Measurements from ENCODE around the gene IGF2R.

The IGF2R gene

GRCh38 chr6:160060221-160060620, 91.3 kb downstream of the IGF2R start:
- H3K9me2 ChIP-seq (replicated peaks; ENCODE audit: control insufficient read depth, low read length), result no peaks in the 10 kb centered on the region
- H3K4me1 ChIP-seq (ENCODE audit: control insufficient read depth, low read length), result no peaks in the 10 kb centered on the region
- H3K9me3 ChIP-seq (ENCODE audit: control insufficient read depth, insufficient read depth, low read length), result no peaks in the 10 kb centered on the region
- no peak overlapping the region for H3K27ac ChIP-seq (ENCODE audit: low read depth, low read length)
- no peak overlapping the region for H3K4me3 ChIP-seq (ENCODE audit: low read length)
- no peaks in the 10 kb centered on the region for H3K79me2 ChIP-seq (ENCODE audit: control insufficient read depth, low read length)
- H3K4me2 ChIP-seq (ENCODE audit: low read length), result no peak overlapping the region
- H3K36me3 ChIP-seq (ENCODE audit: control insufficient read depth, low read length), result peaks cover 60% of the 10 kb centered on the region
- H4K20me1 ChIP-seq (ENCODE audit: control insufficient read depth, insufficient read depth, low read depth, low read length), result no peaks in the 10 kb centered on the region
- TF ChIP-seq EZH2phosphoT487 (IDR thresholded peaks at IDR 0.05; ENCODE audit: borderline replicate concordance, low read length), result no peak
- no peak for TF ChIP-seq CTCF (IDR thresholded peaks at IDR 0.05; ENCODE audit: low read depth, low read length, poor library complexity, severe bottlenecking)
- H3F3A ChIP-seq (ENCODE audit: control insufficient read depth, insufficient read depth), result no peaks in the 10 kb centered on the region
- no peaks in the 10 kb centered on the region for H3K27me3 ChIP-seq (ENCODE audit: control insufficient read depth, low read length)

- no peak overlapping the region for H3K27ac ChIP-seq (ENCODE audit: low read depth, low read length)
- H3K36me3 ChIP-seq (ENCODE audit: control insufficient read depth, low read length), result peaks cover 60% of the 10 kb centered on the region
- no peak overlapping the region for H3K4me2 ChIP-seq (ENCODE audit: low read length)
- no peaks in the 10 kb centered on the region for H3K4me1 ChIP-seq (ENCODE audit: control insufficient read depth, low read length)
- TF ChIP-seq EZH2phosphoT487 (IDR thresholded peaks at IDR 0.05; ENCODE audit: borderline replicate concordance, low read length) (no peak), CTCF (IDR thresholded peaks at IDR 0.05; ENCODE audit: low read depth, low read length, poor library complexity, severe bottlenecking) (no peak)
- H3K4me3 ChIP-seq (ENCODE audit: low read length), result no peak overlapping the region
- H3K27me3 ChIP-seq (ENCODE audit: control insufficient read depth, low read length), result no peaks in the 10 kb centered on the region
- H3K9me2 ChIP-seq (replicated peaks; ENCODE audit: control insufficient read depth, low read length), result no peaks in the 10 kb centered on the region
- H4K20me1 ChIP-seq (ENCODE audit: control insufficient read depth, insufficient read depth, low read depth, low read length), result no peaks in the 10 kb centered on the region
- H3K79me2 ChIP-seq (ENCODE audit: control insufficient read depth, low read length), result no peaks in the 10 kb centered on the region
- no peaks in the 10 kb centered on the region for H3K9me3 ChIP-seq (ENCODE audit: control insufficient read depth, insufficient read depth, low read length)
- H3F3A ChIP-seq (ENCODE audit: control insufficient read depth, insufficient read depth), result no peaks in the 10 kb centered on the region
Measured at GRCh38 chr6:160060920-160061447, 92.1 kb downstream of the IGF2R start.

GRCh38 chr6:160063771-160064413, 95.0 kb downstream of the IGF2R start:
- Histone ChIP-seq H3K4me3 (ENCODE audit: low read length) (no peak overlapping the region), H3F3A (ENCODE audit: control insufficient read depth, insufficient read depth) (no peaks in the 10 kb centered on the region), H3K27ac (ENCODE audit: low read depth, low read length) (no peak overlapping the region), H3K9me2 (replicated peaks; ENCODE audit: control insufficient read depth, low read length) (no peaks in the 10 kb centered on the region), H4K20me1 (ENCODE audit: control insufficient read depth, insufficient read depth, low read depth, low read length) (no peaks in the 10 kb centered on the region; the same call in 1 of the 2 replicates), H3K36me3 (ENCODE audit: control insufficient read depth, low read length) (peaks cover 48% of the 10 kb centered on the region), H3K79me2 (ENCODE audit: control insufficient read depth, low read length) (no peaks in the 10 kb centered on the region), H3K4me1 (ENCODE audit: control insufficient read depth, low read length) (peaks cover 8% of the 10 kb centered on the region), H3K4me2 (ENCODE audit: low read length) (no peak overlapping the region), H3K27me3 (ENCODE audit: control insufficient read depth, low read length) (no peaks in the 10 kb centered on the region), H3K9me3 (ENCODE audit: control insufficient read depth, insufficient read depth, low read length) (no peaks in the 10 kb centered on the region)
- TF ChIP-seq EZH2phosphoT487 (IDR thresholded peaks at IDR 0.05; ENCODE audit: borderline replicate concordance, low read length), result no peak
- TF ChIP-seq CTCF (IDR thresholded peaks at IDR 0.05; ENCODE audit: low read depth, low read length, poor library complexity, severe bottlenecking), result no peak
